ENCODE measurements around the gene KPTN. TPM values are rescaled to one million over a fixed set of nuclear protein-coding genes. Genes with fewer than 3 reads are reported as not detected.
A peak's percentile ranks its signal among the peaks of the same experiment; 100 is the strongest.

KPTN gene
- total and polyA plus RNA-seq, 2 of the 13 experiments (the other 11 are each of a cell fraction or from before 2014, with no cell fraction given): 9.1 to 13.3 TPM

- Histone ChIP-seq H3K4me3 (replicated peaks in 1 of 3; ENCODE audit: insufficient read depth in 1 of 3, low read depth in 2 of 3, low read length in 3 of 3) (no peak overlapping the region), H2AFZ (ENCODE audit: low read length) (no peak overlapping the region), H4K20me1 (ENCODE audit: insufficient read depth, low read length) (no peaks in the 10 kb centered on the region), H3K9me3 (ENCODE audit: low read length) (no peaks in the 10 kb centered on the region), H3K27ac (ENCODE audit: extremely low read length, insufficient read depth, low read length) (no peak overlapping the region), H3K4me2 (ENCODE audit: low read depth, low read length) (no peak overlapping the region), H3K36me3 (replicated peaks in 1 of 2; ENCODE audit: control insufficient read depth in 1 of 2, insufficient read depth in 2 of 2, low read length in 2 of 2) (peaks cover 16 to 17% of the 10 kb centered on the region in 2 experiments; a peak in 4 of 5 replicates), H3K27me3 (ENCODE audit: control insufficient read depth in 1 of 2, insufficient read depth in 2 of 2, low read length in 2 of 2) (no peaks in the 10 kb centered on the region), H3K79me2 (ENCODE audit: insufficient read depth, low read length) (no peaks in the 10 kb centered on the region), H3K9ac (ENCODE audit: insufficient read depth, low read depth, low read length) (no peak overlapping the region), H3K4me1 (ENCODE audit: insufficient read depth, low read length) (0 out of 2 replicates have a peak, but pooled peaks cover 5% of the 10 kb centered on the region)
- DNase-seq (ENCODE audit: low spot score) (no peak), ATAC-seq (no peak), FAIRE-seq (no peak)
- intact Hi-C loops (cut with micrococcal nuclease; ENCODE audit: unreplicated experiment): no loop called here
- ChIA-PET POLR2A (interaction anchor here (0.7 kb wide), 1 partner anchor 207 kb away, joined by 3 read pairs; no protein-coding TSS in a partner anchor), CTCF (ENCODE audit: low intra/inter-chr PET ratio, low total read pairs) (no interaction called here)
- WGBS (ENCODE audit: low lambda C conversion rate): 96% methylated on average over 14 of the region's 17 CpGs
- peak; percentile 34; the same call in 1 of the 2 replicates for TF ChIP-seq ZNF629 (CRISPR knock-in tag; conservative IDR thresholded peaks at IDR 0.05)
- no peak for TF ChIP-seq ZNF709 (CRISPR knock-in tag; IDR thresholded peaks at IDR 0.05)
- TF ChIP-seq ZNF773 (CRISPR knock-in tag; IDR thresholded peaks at IDR 0.05; ENCODE audit: borderline replicate concordance): no peak
- no TSS peak for BruUV-seq (replicated peaks)
- in situ Hi-C loops (cut with HindIII; ENCODE audit: extremely low pct_ligation_motif_present, low pct_unique_long_range_greater_than_20kb): no loop called here
These were observed 5.3 kb upstream of the KPTN start for GRCh38 chr19:47489072-47489914.

GRCh38 chr19:47487551-47488515 lies 3.8 kb upstream of the KPTN start:
- Histone ChIP-seq H3K79me2 (ENCODE audit: insufficient read depth, low read length) (no peaks in the 10 kb centered on the region), H3K9me3 (ENCODE audit: low read length) (no peaks in the 10 kb centered on the region), H3K4me2 (ENCODE audit: low read depth, low read length) (no peak overlapping the region), H4K20me1 (ENCODE audit: insufficient read depth, low read length) (no peaks in the 10 kb centered on the region), H3K27ac (ENCODE audit: extremely low read length, insufficient read depth, low read length) (no peak overlapping the region), H3K4me1 (ENCODE audit: insufficient read depth, low read length) (peaks cover 12% of the 10 kb centered on the region), H2AFZ (ENCODE audit: low read length) (no peak overlapping the region), H3K4me3 (replicated peaks in 1 of 3; ENCODE audit: insufficient read depth in 1 of 3, low read depth in 2 of 3, low read length in 3 of 3) (no peak overlapping the region), H3K27me3 (ENCODE audit: control insufficient read depth in 1 of 2, insufficient read depth in 2 of 2, low read length in 2 of 2) (no peaks in the 10 kb centered on the region), H3K36me3 (replicated peaks in 1 of 2; ENCODE audit: control insufficient read depth in 1 of 2, insufficient read depth in 2 of 2, low read length in 2 of 2) (peaks cover 14 to 17% of the 10 kb centered on the region in 2 experiments; a peak in 4 of 5 replicates), H3K9ac (ENCODE audit: insufficient read depth, low read depth, low read length) (no peak overlapping the region)
- CTCF ChIA-PET (ENCODE audit: low intra/inter-chr PET ratio, low total read pairs): no interaction called here
- TF ChIP-seq AGO2 (optimal IDR thresholded peaks at IDR 0.05; ENCODE audit: low read depth, low read length) (peak; percentile 16), PRMT3 (CRISPR knock-in tag; IDR thresholded peaks at IDR 0.05; ENCODE audit: borderline replicate concordance, low read depth) (no peak), ZNF292 (CRISPR knock-in tag; IDR thresholded peaks at IDR 0.05; ENCODE audit: borderline replicate concordance, low read depth) (no peak)
- in situ Hi-C loops (cut with HindIII; ENCODE audit: extremely low pct_ligation_motif_present, low pct_unique_long_range_greater_than_20kb) (no loop called here), intact Hi-C loops (cut with micrococcal nuclease; ENCODE audit: unreplicated experiment) (no loop called here)
- DNase-seq (ENCODE audit: low spot score) (no peak), FAIRE-seq (no peak), ATAC-seq (no peak)
- WGBS (ENCODE audit: low lambda C conversion rate): 95% methylated on average over 10 of the region's 19 CpGs
- no TSS peak for BruUV-seq (replicated peaks)
- POLR2A ChIA-PET: no interaction called here
